DOHH2 (cell line): ENCODE data around the gene NUP98.

Experiments used
- H3F3A ChIP-seq: fragments of 200-600 bp; sonication (generic), shearing (Covaris generic); 2 replicates; pipeline ENCODE4 v1.6.0; 2016; ENCODE audit warnings: antibody characterized with exemption, mild to moderate bottlenecking; ENCODE audit not compliant: control insufficient read depth, insufficient read depth
- H3K27ac ChIP-seq: fragments of 200-600 bp; sonication (generic); 2 replicates; pipeline ENCODE4 v1.5.1; 2014; ENCODE audit warnings: low read depth, mild to moderate bottlenecking, low read length, moderate library complexity
- H3K27me3 ChIP-seq: fragments of 200-600 bp; sonication (generic); 2 replicates; pipeline ENCODE4 v1.6.1; 2014; ENCODE audit warnings: mild to moderate bottlenecking, low read length, mixed read lengths; ENCODE audit not compliant: control insufficient read depth
- H3K36me3 ChIP-seq: fragments of 200-600 bp; sonication (generic); 2 replicates; pipeline ENCODE4 v1.6.1; 2014; ENCODE audit warnings: mild to moderate bottlenecking, low read length, moderate library complexity, mixed read lengths; ENCODE audit not compliant: control insufficient read depth
- H3K4me1 ChIP-seq: fragments of 200-600 bp; sonication (generic); 2 replicates; pipeline ENCODE4 v1.6.1; 2014; ENCODE audit warnings: mild to moderate bottlenecking, low read length, mixed read lengths; ENCODE audit not compliant: control insufficient read depth
- H3K4me2 ChIP-seq: fragments of 200-600 bp; sonication (generic); 2 replicates; pipeline ENCODE4 v1.6.0; 2014; ENCODE audit warnings: mild to moderate bottlenecking, low read length, moderate library complexity
- H3K4me3 ChIP-seq: fragments of 200-600 bp; sonication (generic); 2 replicates; pipeline ENCODE4 v1.5.1; 2014; ENCODE audit warnings: mild to moderate bottlenecking, low read length, mixed read lengths
- H3K79me2 ChIP-seq: fragments of 200-600 bp; sonication (generic); 2 replicates; pipeline ENCODE4 v1.6.1; 2014; ENCODE audit warnings: mild to moderate bottlenecking, low read length, mixed read lengths; ENCODE audit not compliant: control insufficient read depth
- H3K9me2 ChIP-seq: fragments of 200-600 bp; sonication (generic); replicated peaks from 2 replicates; pipeline ENCODE4 v1.6.1; 2014; ENCODE audit warnings: mild to moderate bottlenecking, low read length, mixed read lengths; ENCODE audit not compliant: control insufficient read depth
- H3K9me3 ChIP-seq: fragments of 200-600 bp; sonication (generic); 2 replicates; pipeline ENCODE4 v1.6.1; 2014; ENCODE audit warnings: antibody characterized with exemption, low read length, mixed read lengths; ENCODE audit not compliant: control insufficient read depth, insufficient read depth
- H4K20me1 ChIP-seq: fragments of 200-600 bp; sonication (generic); 2 replicates; pipeline ENCODE4 v1.6.0; 2014; ENCODE audit warnings: low read depth, mild to moderate bottlenecking, antibody characterized with exemption, low read length, moderate library complexity; ENCODE audit not compliant: control insufficient read depth, insufficient read depth
- CTCF ChIP-seq: fragments of 200-600 bp; sonication (generic); IDR thresholded peaks from one replicate; pipeline ENCODE4 v1.5.1; 2014; ENCODE audit warnings: antibody characterized with exemption, mild to moderate bottlenecking, low read depth, low read length; ENCODE audit not compliant: poor library complexity, severe bottlenecking
- EZH2phosphoT487 ChIP-seq: fragments of 200-600 bp; sonication (generic); IDR thresholded peaks from 2 replicates; pipeline ENCODE4 v1.6.1; 2017; ENCODE audit warnings: borderline replicate concordance, mild to moderate bottlenecking, antibody characterized with exemption, low read length, moderate library complexity, mixed read lengths

The NUP98 gene

GRCh38 chr11:3745161-3745560 is 52.2 kb downstream of the NUP98 start:
- H3K4me3 ChIP-seq = no peak overlapping the region
- no peak overlapping the region for H3K4me2 ChIP-seq
- no peak overlapping the region for H3K27ac ChIP-seq
- H3K9me3 ChIP-seq = no peaks in the 10 kb centered on the region
- no peaks in the 10 kb centered on the region for H3K9me2 ChIP-seq
- peaks cover 5% of the 10 kb centered on the region for H3K79me2 ChIP-seq
- H4K20me1 ChIP-seq = no peaks in the 10 kb centered on the region
- no peak for TF ChIP-seq EZH2phosphoT487
- no peak for TF ChIP-seq CTCF
- no peaks in the 10 kb centered on the region for H3K4me1 ChIP-seq
- H3K36me3 ChIP-seq = peaks cover 74% of the 10 kb centered on the region
- H3F3A ChIP-seq = 0 out of 2 replicates have a peak, but pooled peaks cover 3% of the 10 kb centered on the region
- no peaks in the 10 kb centered on the region for H3K27me3 ChIP-seq

DNA sequence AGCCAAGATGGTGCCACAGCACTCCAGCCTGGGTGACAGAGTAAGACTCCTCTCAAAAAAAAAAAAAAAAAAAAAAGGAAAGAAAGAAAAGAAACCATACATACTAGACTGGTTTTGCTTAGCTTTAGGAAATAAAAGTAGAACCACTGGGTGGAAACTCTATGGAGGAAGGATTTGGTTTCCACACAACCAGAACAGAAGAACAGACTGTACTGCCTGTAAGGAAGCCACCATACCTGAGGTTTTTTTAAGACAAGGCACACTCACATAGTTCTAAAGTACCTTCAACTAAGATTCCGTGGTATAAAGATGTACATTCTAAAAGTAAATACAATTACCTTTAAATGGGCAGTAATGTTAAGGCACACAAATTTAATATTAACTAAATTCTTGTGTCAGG is 58.6 kb downstream of the NUP98 start:
- H3K27me3 ChIP-seq = no peaks in the 10 kb centered on the region
- H3K79me2 ChIP-seq = no peaks in the 10 kb centered on the region
- no peaks in the 10 kb centered on the region for H3K9me2 ChIP-seq
- no peak overlapping the region for H3K4me2 ChIP-seq
- H3K27ac ChIP-seq = no peak overlapping the region
- H3K4me3 ChIP-seq = no peak overlapping the region
- H3K9me3 ChIP-seq = no peaks in the 10 kb centered on the region
- no peaks in the 10 kb centered on the region for H4K20me1 ChIP-seq
- H3K36me3 ChIP-seq = peaks cover 80% of the 10 kb centered on the region
- no peaks in the 10 kb centered on the region for H3K4me1 ChIP-seq
- TF ChIP-seq CTCF = no peak
- TF ChIP-seq EZH2phosphoT487 = no peak
- H3F3A ChIP-seq = no peaks in the 10 kb centered on the region; the same call in 1 of the 2 replicates

- H3K9me2 ChIP-seq = no peaks in the 10 kb centered on the region
- H3K79me2 ChIP-seq = no peaks in the 10 kb centered on the region
- H3K9me3 ChIP-seq = no peaks in the 10 kb centered on the region
- H3K27ac ChIP-seq = no peak overlapping the region
- no peak overlapping the region for H3K4me2 ChIP-seq
- H3K4me3 ChIP-seq = no peak overlapping the region
- no peaks in the 10 kb centered on the region; the same call in 1 of the 2 replicates for H3F3A ChIP-seq
- no peak for TF ChIP-seq CTCF
- TF ChIP-seq EZH2phosphoT487 = no peak
- H3K36me3 ChIP-seq = peaks cover 82% of the 10 kb centered on the region
- H4K20me1 ChIP-seq = no peaks in the 10 kb centered on the region
- no peaks in the 10 kb centered on the region for H3K4me1 ChIP-seq
- no peaks in the 10 kb centered on the region for H3K27me3 ChIP-seq
These were observed 59.1 kb downstream of the NUP98 start for GRCh38 chr11:3738241-3738640.
